ENCODE results near the gene PLEKHG1.

GRCh38 chr6:150619275-150619674 lies 19.6 kb downstream of the PLEKHG1 start:
- TF ChIP-seq EZH2 (IDR thresholded peaks at IDR 0.05; ENCODE audit: borderline replicate concordance, low read depth, low read length, poor library complexity, severe bottlenecking) (no peak), CTCF (conservative IDR thresholded peaks at IDR 0.05; ENCODE audit: low read depth, low read length) (no peak)
